Caco-2 (cell line): ENCODE measurements around the gene CHCHD6. TPM values are rescaled to one million over a fixed set of nuclear protein-coding genes. Genes with fewer than 3 reads are reported as not detected.

Source experiments
- BruUV-seq: library from RNA; stranded (reverse); fragments of 400-500 nt; replicated peaks from 2 replicates; lab custom pipeline; 2021; lab: Mats Ljungman, UMichigan
- CTCF ChIA-PET: fragments of 300-600 bp; sonication (Branson Sonifier 250); formaldehyde crosslinking; loops from one replicate; lab custom pipeline; 2022; ENCODE audit warnings: antibody characterized with exemption; lab: Charles Lee
- POLR2A ChIA-PET: fragments of 300-600 bp; sonication (Branson Sonifier 250); formaldehyde crosslinking; loops from one replicate; lab custom pipeline; 2022; ENCODE audit warnings: antibody characterized with exemption; lab: Charles Lee
- DNase-seq, 2 experiments: peaks; one replicate each; pipeline versions ENCODE4 v3.0.0 to v3.0.0-alpha.2; 2020 to 2022
- H3K27me3 ChIP-seq: replicated peaks from 2 replicates; pipeline ENCODE4 v1.6.0; 2011; ENCODE audit warnings: low read length; ENCODE audit not compliant: control insufficient read depth, insufficient read depth
- H3K36me3 ChIP-seq: 2 replicates; pipeline ENCODE4 v1.5.1; 2011; ENCODE audit warnings: low read length; ENCODE audit not compliant: control insufficient read depth, insufficient read depth
- H3K4me1 ChIP-seq: fragments of 250-450 bp; sonication (Bioruptor Pico); 2 replicates; pipeline ENCODE4 v1.5.1; 2020; ENCODE audit warnings: mild to moderate bottlenecking
- H3K4me3 ChIP-seq: 2 replicates; pipeline ENCODE4 v1.5.1; 2011; ENCODE audit warnings: low read depth, mild to moderate bottlenecking, control low read depth, low read length
- H3K9me3 ChIP-seq: fragments of 250-450 bp; sonication (Bioruptor Pico); 2 replicates; pipeline ENCODE4 v1.5.1; 2020; ENCODE audit warnings: mild to moderate bottlenecking, moderate library complexity
- H3K27ac Mint-ChIP-seq: one replicate; pipeline ENCODE4 v1.8.0; 2022; ENCODE audit warnings: mixed read lengths; ENCODE audit not compliant: unreplicated experiment
- H3K27me3 Mint-ChIP-seq: one replicate; pipeline ENCODE4 v1.8.0; 2022; ENCODE audit warnings: mixed read lengths; ENCODE audit not compliant: insufficient read depth, unreplicated experiment
- H3K36me3 Mint-ChIP-seq: one replicate; pipeline ENCODE4 v1.8.0; 2022; ENCODE audit warnings: mild to moderate bottlenecking, mixed read lengths; ENCODE audit not compliant: insufficient read depth, unreplicated experiment
- H3K4me1 Mint-ChIP-seq: one replicate; pipeline ENCODE4 v1.8.0; 2022; ENCODE audit warnings: low read depth, mixed read lengths; ENCODE audit not compliant: unreplicated experiment
- H3K4me3 Mint-ChIP-seq: one replicate; pipeline ENCODE4 v1.8.0; 2022; ENCODE audit warnings: mild to moderate bottlenecking, moderate library complexity, mixed read lengths; ENCODE audit not compliant: unreplicated experiment
- H3K9me3 Mint-ChIP-seq: one replicate; pipeline ENCODE4 v1.8.0; 2022; ENCODE audit warnings: mixed read lengths; ENCODE audit not compliant: unreplicated experiment
- intact Hi-C: fragments of 100-400 bp; cut with micrococcal nuclease; formaldehyde crosslinking; loops from one replicate; pipeline ENCODE4 v1.10.0; 2022; ENCODE audit not compliant: unreplicated experiment
- total RNA-seq: library from RNA; stranded (reverse); gene quantifications from 2 replicates; pipeline ENCODE4 v1.2.3, GENCODE V29; 2022
- TF ChIP-seq, protein P1 (sequence below), 2 experiments: fragments of 200-600 bp in 1 of 2; IDR thresholded peaks; 1 replicate in 1 of 2; 2 replicates in 1 of 2; pipeline versions ENCODE4 v1.5.1 to v1.8.0; 2011 to 2022; ENCODE audit warnings: antibody characterized with exemption in 1 of 2, control low read depth in 1 of 2, inconsistent platforms in 1 of 2, low read depth in 1 of 2, low read length in 1 of 2, mild to moderate bottlenecking in 1 of 2, moderate library complexity in 1 of 2; ENCODE audit not compliant: insufficient read depth in 1 of 2, severe bottlenecking in 1 of 2, unreplicated experiment in 1 of 2

Gene CHCHD6
- total RNA-seq, 1 experiment from 2014 or later = 49.5 TPM

- intact Hi-C loops = no loop called here
- no peaks in the 10 kb centered on the region for H3K9me3 Mint-ChIP-seq
- BruUV-seq = no TSS peak
- H3K27me3 ChIP-seq = no peaks in the 10 kb centered on the region
- TF ChIP-seq, protein P1, sequence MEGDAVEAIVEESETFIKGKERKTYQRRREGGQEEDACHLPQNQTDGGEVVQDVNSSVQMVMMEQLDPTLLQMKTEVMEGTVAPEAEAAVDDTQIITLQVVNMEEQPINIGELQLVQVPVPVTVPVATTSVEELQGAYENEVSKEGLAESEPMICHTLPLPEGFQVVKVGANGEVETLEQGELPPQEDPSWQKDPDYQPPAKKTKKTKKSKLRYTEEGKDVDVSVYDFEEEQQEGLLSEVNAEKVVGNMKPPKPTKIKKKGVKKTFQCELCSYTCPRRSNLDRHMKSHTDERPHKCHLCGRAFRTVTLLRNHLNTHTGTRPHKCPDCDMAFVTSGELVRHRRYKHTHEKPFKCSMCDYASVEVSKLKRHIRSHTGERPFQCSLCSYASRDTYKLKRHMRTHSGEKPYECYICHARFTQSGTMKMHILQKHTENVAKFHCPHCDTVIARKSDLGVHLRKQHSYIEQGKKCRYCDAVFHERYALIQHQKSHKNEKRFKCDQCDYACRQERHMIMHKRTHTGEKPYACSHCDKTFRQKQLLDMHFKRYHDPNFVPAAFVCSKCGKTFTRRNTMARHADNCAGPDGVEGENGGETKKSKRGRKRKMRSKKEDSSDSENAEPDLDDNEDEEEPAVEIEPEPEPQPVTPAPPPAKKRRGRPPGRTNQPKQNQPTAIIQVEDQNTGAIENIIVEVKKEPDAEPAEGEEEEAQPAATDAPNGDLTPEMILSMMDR (IDR thresholded peaks at IDR 0.05; ENCODE audit: insufficient read depth in 1 of 2, low read depth in 1 of 2, low read length in 1 of 2, severe bottlenecking in 1 of 2, unreplicated experiment in 1 of 2) = no peak
- H3K36me3 Mint-ChIP-seq = peaks cover 6% of the 10 kb centered on the region
- DNase-seq = no peak
- no peak overlapping the region for H3K4me3 Mint-ChIP-seq
- CTCF ChIA-PET = no interaction called here
- no peaks in the 10 kb centered on the region for H3K36me3 ChIP-seq
- H3K27ac Mint-ChIP-seq = peak overlapping the region; percentile 28
- POLR2A ChIA-PET = no interaction called here
- H3K4me1 ChIP-seq = 0 out of 2 replicates have a peak, but pooled peaks cover 6% of the 10 kb centered on the region
- H3K4me3 ChIP-seq = no peak overlapping the region
- H3K27me3 Mint-ChIP-seq = no peaks in the 10 kb centered on the region
- peaks cover 11% of the 10 kb centered on the region for H3K4me1 Mint-ChIP-seq
- no peaks in the 10 kb centered on the region for H3K9me3 ChIP-seq
These were observed 112.3 kb downstream of the CHCHD6 start for GRCh38 chr3:126816298-126816697.

DNA sequence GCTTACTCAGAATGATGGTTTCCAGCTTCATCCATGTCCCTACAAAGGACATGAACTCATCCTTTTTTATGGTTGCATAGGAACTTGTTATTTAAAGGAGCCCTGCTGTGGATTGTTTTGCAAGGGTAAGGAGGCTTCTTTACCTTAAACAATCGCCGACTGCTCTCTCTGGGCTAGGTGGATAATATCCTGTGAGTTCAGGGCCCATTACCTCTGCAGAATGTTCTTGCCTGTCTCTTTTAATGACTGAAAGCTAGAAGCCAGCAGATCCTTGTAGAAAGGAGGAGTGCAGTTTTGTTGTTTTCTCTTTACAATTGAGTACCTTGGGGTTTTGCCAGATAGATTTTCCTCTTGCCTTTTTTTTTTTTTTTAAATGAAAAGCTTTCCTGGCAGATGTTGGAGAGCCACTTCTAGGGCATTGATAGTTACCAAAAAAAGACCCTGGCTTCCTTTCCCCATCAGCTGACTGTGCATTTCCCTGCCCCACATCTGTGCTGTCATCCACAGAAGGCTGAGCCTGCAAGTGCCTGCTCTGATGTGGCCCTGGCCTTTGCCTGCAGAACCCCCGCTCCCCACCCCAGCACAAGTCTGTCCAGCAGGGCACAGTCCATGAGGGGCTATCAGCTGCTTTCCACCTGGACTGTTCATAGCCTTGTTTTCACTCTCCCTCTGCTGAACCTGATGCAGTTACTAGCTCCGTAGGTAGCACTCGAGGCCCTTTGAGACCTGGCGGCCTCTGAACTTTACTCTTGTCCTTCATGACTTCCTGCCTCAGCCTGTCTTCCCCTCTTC is 113.1 kb downstream of the CHCHD6 start:
- intact Hi-C loops = no loop called here
- no peaks in the 10 kb centered on the region for H3K27me3 ChIP-seq
- Mint-ChIP-seq H3K36me3 (peaks cover 6% of the 10 kb centered on the region), H3K9me3 (no peaks in the 10 kb centered on the region), H3K27me3 (no peaks in the 10 kb centered on the region), H3K4me1 (peaks cover 11% of the 10 kb centered on the region), H3K4me3 (no peak overlapping the region), H3K27ac (peak overlapping the region; percentile 6)
- no peak overlapping the region for H3K4me3 ChIP-seq
- POLR2A ChIA-PET = no interaction called here
- CTCF ChIA-PET = interaction anchor here (0.6 kb wide), 1 partner anchor 19 kb away, joined by 3 read pairs; no protein-coding TSS in a partner anchor
- no TSS peak for BruUV-seq
- H3K4me1 ChIP-seq = 0 out of 2 replicates have a peak, but pooled peaks cover 6% of the 10 kb centered on the region
- no peaks in the 10 kb centered on the region for H3K9me3 ChIP-seq
- no peaks in the 10 kb centered on the region for H3K36me3 ChIP-seq
- no peak for DNase-seq
- TF ChIP-seq, protein P1 (IDR thresholded peaks at IDR 0.05; ENCODE audit: insufficient read depth in 1 of 2, low read depth in 1 of 2, low read length in 1 of 2, severe bottlenecking in 1 of 2, unreplicated experiment in 1 of 2) = no peak

DNA sequence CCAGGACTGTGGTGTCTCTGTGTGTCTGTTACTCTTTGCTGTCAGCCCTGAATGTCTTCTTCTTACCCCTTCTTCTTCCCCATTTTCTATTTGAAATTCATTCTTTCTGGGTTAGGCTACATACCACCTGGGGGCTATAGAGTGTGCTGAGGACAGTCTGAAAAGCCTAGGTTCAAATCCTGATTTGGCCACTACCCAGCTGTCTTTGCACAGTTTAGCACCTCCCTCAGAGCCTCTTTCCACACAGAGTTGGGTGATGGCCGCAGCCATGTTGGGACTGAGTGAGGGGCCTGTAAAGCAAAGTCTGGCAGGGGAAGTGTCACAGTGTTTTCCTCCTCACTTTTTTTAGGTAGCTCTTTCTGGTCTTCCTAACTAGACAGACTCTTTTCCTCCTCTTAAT is 113.7 kb downstream of the CHCHD6 start:
- intact Hi-C loops = no loop called here
- H3K27me3 Mint-ChIP-seq = no peaks in the 10 kb centered on the region
- H3K4me1 Mint-ChIP-seq = peaks cover 11% of the 10 kb centered on the region
- Histone ChIP-seq H3K36me3 (no peaks in the 10 kb centered on the region), H3K4me1 (0 out of 2 replicates have a peak, but pooled peaks cover 6% of the 10 kb centered on the region), H3K27me3 (no peaks in the 10 kb centered on the region), H3K9me3 (no peaks in the 10 kb centered on the region), H3K4me3 (no peak overlapping the region)
- BruUV-seq = no TSS peak
- TF ChIP-seq, protein P1 (IDR thresholded peaks at IDR 0.05; ENCODE audit: insufficient read depth in 1 of 2, low read depth in 1 of 2, low read length in 1 of 2, severe bottlenecking in 1 of 2, unreplicated experiment in 1 of 2) = no peak
- DNase-seq = no peak
- CTCF ChIA-PET = interaction anchor here (0.6 kb wide), 1 partner anchor 18 kb away, joined by 3 read pairs; no protein-coding TSS in a partner anchor
- POLR2A ChIA-PET = no interaction called here
- no peak overlapping the region for H3K4me3 Mint-ChIP-seq
- H3K27ac Mint-ChIP-seq = peak overlapping the region; percentile 6
- H3K9me3 Mint-ChIP-seq = no peaks in the 10 kb centered on the region
- peaks cover 6% of the 10 kb centered on the region for H3K36me3 Mint-ChIP-seq
